OCI-LY1 (cell line): ENCODE measurements around the gene GP1BB.

Source experiments
- EZH2 ChIP-seq: fragments of 200-600 bp; sonication (generic), shearing (Covaris generic); IDR thresholded peaks from 2 replicates; pipeline ENCODE4 v1.8.0; 2017; ENCODE audit warnings: borderline replicate concordance, mixed run types, mild to moderate bottlenecking, antibody characterized with exemption, low read length, moderate library complexity, mixed read lengths
- TF ChIP-seq, protein P1 (sequence below): fragments of 200-600 bp; sonication (generic), shearing (Covaris generic); IDR thresholded peaks from 2 replicates; pipeline ENCODE4 v1.5.1; 2017; ENCODE audit warnings: mild to moderate bottlenecking, antibody characterized with exemption, low read length, moderate library complexity, mixed read lengths

DNA sequence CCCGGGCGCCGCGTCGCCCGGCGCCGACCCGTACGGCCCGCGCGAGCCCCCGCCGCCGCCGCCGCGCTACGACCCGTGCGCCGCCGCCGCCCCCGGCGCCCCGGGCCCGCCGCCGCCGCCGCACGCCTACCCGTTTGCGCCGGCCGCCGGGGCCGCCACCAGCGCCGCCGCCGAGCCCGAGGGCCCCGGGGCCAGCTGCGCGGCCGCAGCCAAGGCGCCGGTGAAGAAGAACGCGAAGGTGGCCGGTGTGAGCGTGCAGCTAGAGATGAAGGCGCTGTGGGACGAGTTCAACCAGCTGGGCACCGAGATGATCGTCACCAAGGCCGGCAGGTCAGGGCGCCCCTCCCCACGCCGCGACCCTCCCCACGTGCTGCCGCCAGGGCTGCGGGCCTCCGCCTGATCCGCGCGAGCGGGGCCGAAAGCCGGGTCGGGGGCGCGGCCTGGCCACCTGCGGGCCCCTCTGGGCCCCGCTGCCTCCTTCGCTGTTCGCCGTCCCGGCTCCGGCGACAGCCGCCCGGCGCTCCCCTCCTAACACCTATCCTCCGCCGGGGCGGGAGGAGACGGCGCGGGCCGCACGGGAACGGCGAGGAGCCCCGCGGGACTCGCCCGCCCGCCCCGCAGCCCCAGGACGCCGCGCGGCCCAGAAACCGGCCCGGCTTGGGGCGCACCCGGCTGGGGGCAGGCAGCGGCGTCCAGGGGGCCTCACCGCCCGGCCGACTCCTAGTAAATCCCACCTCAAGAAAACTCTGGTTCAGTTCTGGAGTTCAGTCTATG, 37.8 kb downstream of the GP1BB start:
- TF ChIP-seq, protein P1, sequence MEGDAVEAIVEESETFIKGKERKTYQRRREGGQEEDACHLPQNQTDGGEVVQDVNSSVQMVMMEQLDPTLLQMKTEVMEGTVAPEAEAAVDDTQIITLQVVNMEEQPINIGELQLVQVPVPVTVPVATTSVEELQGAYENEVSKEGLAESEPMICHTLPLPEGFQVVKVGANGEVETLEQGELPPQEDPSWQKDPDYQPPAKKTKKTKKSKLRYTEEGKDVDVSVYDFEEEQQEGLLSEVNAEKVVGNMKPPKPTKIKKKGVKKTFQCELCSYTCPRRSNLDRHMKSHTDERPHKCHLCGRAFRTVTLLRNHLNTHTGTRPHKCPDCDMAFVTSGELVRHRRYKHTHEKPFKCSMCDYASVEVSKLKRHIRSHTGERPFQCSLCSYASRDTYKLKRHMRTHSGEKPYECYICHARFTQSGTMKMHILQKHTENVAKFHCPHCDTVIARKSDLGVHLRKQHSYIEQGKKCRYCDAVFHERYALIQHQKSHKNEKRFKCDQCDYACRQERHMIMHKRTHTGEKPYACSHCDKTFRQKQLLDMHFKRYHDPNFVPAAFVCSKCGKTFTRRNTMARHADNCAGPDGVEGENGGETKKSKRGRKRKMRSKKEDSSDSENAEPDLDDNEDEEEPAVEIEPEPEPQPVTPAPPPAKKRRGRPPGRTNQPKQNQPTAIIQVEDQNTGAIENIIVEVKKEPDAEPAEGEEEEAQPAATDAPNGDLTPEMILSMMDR = no peak
- TF ChIP-seq EZH2 = no peak
